Measurements from ENCODE around the gene MYL5.

DNA sequence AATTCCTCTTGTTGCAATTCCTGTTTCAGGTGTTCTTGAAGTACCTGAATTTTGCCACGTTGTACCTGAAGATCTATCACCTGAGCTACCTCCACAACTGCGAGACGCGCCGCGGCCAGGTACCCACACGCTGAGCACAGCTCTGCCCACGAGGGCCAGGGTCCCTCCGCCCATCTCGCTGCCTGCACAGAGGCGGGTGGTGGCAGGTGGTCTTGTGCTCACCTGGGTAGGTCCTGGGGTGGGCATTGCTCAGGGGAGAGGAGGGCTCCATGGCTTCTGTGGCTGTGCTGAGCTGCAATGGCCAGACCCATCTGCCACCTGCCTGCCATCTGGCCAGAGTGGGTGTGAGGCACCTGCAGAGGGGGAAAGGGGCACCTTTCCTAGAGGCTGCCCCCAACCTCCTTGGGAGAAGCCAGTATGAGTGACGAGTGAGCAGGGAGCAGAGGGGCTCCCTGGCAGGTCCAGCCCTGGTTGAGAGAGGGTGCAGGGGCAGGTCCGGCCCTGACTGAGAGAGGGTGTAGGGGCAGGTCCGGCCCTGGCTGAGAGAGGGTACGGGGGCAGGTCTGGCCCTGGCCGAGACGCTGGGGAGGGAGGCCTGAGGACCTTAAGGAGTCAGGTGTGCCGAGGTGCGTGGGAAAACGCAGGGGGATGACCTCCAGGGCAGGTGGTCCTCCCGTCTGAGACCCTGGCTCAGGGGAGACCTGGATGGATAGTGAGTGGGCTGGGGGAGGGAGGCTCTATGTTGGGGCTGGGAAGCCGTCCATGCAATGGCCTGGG, 38.3 kb upstream of the MYL5 start:
- TF ChIP-seq POLR2A (IDR thresholded peaks at IDR 0.05; ENCODE audit: low read length) (no peak), GATA1 (IDR thresholded peaks at IDR 0.05; ENCODE audit: low read depth, low read length) (no peak)

All from erythroblast (primary cell).